ENCODE results near the gene CFAP410.
"Not testable (repeated sequence)": the region's sequence is repeated elsewhere in the genome, so short reads cannot be mapped to it uniquely, and the experiment has no call there.

The CFAP410 gene

DNA sequence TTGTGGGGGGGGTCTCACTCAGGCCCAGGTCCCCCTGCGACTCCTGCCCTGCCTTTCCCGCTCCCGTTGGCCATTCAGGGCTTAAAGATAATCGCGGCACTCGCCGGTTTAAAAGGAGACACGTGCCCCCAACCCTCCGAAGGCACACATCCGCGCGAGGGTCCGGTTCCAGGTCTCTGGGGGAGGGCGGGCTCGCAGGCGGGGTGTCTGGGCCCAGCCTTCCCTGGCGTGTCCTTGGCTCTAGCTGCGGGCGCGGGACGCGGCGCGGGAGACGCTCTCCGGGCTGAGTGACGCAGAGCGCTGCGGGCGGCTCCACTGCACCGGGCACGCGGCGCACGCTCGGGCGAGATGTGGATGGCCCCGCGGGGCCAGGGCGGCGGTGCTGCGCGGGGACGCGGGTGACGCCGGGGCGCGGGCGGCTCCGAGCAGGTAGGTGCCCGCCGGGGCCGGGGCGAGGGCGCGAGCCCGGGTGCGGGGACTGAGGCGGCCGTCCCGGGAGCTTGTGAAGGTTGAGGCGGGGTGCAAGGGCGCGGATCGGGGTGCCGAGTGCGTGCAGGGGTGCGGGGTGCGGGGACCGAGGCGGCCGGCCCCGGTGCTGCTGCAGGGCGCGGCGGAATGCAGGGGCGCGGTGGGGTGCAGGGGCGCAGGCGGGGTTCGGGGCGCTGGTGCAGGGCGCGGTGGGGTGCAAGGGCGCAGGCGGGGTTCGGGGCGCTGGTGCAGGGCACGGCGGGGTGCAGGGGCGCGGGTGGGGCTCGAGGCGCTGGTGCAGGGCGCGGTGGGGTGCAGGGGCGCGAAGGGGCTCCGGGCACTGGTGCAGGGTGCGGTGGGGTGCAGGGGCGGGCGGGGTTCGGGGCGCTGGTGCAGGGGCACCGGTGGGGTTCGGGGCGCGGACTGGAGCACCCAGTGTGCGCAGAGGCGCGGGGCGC, 10.9 kb upstream of the CFAP410 start:
- no peak for DNase-seq

DNA sequence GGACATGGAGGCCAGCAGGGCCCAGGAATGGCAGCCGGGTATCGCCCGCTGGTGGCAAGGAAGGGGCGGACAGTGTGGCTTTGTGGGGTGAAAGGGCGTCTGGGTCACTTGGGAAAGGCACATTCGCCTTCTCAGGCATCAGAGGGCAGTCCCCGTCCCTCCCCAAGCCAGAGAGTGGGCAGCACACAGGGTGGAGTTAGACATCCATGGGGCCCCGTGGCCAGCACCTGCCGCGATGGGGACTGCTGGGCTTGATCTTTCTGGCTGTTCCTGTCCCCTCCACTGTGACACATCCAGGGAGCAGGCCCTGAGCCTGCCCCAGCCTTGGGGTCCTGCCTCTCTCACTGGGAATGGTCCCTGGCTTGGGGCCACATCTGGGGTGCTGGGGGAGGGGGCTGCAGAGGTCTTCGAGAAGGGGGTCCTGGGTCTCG, 10.2 kb upstream of the CFAP410 start:
- DNase-seq = no peak

DNA sequence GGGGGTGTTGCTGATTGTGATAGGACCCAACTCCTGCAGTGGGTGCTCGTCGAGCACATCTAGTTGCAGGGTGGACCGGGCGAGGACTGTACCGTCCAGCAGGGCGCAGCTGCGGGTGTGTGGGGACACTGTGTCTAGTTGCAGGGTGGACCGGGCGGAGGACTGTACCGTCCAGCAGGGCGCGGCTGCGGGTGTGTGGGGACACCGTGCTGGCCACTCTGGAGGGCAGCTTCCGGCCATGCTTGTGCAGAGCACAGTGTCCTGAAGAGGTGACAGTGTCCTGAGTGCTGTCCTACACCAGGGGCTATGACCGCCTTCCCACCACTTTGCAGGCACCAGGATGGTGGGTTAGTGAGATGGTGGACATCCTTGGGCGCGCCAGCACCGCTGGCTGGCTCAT, 9.7 kb upstream of the CFAP410 start:
- no peak for DNase-seq

DNA sequence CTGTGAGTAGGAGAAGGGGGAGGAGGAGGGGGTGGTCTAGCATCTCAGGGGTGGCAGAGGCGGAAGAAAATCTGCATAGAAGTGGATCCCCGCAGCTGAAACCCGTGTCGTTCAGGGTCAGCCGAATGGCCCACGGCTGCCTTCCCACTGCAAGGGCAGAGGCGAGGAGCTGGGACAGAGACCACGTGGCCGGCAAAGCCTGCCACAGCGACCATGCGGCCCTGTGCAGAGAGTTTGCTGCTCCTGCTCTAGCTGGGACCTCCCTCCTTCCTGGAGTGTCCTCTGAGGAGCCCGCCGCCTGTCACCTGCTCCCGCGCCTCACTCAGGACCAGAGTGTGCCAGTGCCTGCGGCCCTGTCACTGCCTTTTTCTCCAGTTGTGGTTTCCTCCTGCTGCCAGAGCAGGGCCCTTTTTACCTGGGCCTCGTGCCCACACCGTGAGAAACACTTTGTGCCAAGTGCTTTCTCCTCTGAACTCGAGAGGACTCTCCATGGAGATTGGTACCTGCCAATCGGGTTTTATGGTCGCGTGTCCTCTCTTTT, 8.8 kb upstream of the CFAP410 start:
- no peak for DNase-seq

DNA sequence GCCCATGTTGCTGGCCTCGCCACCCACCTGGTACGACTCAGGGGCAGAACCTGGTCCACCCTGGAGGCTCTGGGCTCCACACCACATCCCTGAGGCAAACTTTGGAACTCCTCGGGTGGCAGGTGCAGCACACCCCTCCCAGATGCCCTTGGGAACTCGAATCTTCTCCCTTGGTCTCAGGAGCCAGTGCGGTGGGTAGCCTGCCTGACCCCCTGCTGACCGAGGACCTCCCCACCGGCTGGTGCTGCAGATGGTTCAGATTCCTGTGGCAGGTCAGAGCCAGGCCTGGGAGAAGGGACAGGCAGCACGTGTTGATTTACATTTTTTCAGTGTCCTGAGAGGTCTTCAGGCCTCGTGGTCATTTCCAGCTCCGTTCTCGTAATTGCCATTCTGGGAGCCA, 6.3 kb upstream of the CFAP410 start:
- DNase-seq = no peak

DNA sequence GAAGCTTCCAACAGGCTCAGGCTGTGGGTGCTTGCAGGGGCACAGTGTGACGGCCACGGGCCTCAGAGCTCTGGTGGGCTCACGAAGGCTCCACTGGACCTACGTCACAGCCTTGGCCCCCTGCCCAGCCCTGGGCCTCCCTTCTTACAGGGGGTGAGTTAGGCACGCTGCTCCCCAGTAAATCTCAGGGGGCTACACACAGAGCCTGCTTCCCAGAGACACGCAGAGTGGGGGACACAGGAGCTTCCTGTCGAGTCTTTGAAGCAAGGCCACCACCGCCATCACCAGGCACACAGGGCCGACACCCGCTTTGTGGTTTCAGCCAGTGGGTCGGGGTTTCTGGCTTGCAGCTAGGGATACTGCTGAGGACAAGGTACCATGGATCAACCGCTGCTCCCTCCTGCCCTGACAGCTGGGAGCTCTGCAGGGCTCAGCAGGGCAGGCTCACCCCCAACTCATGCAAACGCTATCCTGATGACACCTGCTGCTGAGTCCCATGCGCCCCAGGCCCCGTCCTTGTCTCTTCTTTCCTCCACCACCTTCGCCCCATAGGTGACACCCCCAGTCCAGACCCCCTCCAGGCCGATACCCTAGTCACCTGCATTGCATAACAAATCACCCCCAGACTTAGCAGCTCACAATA, 5.5 kb upstream of the CFAP410 start:
- no peak for DNase-seq

DNA sequence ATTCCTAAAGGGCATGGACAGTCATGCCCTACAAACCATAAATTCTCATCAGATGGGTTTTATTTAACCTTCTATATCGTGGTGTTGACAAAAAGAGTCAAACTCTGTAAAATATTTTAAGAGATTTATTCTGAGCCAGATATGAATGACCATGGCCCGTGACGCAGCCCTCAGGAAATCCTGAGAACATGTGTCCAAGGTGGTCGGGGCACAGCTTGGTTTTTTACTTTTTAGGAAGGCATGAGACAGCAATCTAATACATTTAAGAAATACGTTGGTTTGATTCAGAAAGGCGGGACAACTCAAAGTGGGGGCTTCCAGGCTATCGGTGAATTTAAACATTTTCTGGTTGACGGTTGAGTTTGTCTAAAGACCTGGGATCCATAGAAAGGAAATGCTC, 3.8 kb upstream of the CFAP410 start:
- DNase-seq = not testable (repeated sequence)

DNA sequence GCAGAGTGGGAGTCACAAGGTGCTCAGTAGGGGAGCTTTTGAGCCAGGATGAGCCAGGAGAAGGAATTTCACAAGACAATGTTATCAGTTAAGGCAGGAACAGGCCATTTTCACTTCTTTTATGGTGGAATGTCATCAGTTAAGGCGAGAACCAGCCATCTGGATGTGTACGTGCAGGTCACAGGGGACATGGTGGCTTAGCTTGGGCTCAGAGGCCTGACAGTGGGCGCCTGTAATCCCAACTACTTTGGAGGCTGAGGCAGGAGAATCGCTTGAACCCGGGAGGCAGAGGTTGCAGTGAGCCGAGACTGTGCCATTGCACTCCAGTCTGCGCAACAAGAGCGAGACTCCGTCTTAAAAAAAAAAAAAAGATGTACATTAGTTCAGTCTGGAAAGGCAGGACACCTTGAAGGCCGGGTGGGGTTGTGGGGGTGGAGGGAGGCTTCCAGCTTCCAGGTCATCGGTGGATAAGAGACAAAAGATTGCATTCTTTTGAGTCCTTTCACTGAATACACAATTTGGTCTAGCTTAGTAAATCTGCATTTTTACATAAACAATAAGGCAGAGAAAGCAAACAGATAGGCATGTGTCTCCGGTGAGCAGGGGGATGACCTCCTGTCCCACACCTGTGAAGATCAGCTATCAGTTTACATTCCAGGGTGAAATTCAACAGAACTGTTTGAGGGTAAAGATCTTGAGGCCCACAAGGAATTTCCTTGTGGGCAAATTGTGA, 2.7 kb upstream of the CFAP410 start:
- not testable (repeated sequence) for DNase-seq

DNA sequence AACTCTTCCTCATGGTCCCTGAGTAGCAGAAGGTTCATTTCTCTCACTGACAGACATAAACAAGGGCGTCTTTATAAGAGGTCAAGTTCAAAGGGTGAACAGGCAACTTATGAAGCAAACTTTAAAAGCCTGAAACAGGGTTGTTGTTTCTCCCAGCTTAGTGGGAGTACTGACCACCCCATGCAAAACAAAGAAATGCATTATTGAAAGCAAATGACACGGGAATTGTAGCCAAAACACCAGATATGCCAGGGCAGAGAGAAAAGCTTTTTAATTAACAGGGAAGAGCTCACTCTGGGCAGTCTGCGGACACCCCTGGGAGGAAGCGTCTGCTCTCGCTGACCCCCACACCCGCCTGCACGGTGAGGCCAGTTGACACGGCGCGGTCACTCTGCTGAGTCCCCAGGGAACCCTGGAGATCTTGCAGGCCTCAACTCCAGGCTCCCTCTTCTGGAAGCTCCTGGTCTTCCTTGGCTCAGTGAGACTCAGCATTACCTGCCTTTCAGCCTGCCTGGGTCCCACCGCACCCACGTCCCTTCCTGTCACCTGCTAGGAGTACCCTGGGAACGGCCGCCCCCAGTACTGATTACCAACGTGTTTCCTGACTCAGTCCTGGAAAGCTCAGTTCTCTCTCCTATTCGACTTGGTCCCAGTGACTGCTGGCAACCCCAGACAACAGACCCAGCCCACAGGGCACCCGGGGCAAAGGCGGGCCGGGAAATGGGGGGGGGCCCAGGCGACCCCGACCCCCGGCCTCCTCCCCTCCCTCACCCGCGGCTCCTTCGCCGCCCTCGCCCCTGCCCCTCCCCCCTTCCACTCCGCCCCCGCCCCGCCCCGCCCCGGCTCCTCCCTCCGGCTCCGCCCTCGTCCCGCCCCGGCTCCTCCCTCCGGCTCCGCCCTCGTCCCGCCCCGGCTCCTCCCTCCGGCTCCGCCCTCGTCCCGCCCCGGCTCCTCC, 972 bp downstream of the CFAP410 start:
- DNase-seq = peak; percentile 57

DNA sequence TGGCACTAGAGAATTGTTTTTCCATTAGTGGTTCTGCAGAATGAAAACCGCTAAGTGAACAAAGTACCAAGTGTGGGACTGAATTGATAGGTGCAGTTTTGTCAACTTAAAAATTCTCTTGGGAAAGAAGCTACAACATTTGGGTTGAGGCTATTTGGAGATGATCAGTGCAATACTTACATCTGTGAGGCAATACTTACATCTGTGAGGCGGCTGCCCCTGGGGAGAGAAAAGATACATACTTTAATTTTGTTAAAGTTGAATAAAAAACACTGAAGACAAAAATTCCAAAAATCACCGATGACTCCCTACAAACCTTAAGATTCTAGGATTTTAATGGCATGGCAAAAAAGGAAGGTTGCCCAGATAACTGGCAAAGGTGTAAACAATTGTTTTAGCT, 1.7 kb downstream of the CFAP410 start:
- no peak for DNase-seq

DNA sequence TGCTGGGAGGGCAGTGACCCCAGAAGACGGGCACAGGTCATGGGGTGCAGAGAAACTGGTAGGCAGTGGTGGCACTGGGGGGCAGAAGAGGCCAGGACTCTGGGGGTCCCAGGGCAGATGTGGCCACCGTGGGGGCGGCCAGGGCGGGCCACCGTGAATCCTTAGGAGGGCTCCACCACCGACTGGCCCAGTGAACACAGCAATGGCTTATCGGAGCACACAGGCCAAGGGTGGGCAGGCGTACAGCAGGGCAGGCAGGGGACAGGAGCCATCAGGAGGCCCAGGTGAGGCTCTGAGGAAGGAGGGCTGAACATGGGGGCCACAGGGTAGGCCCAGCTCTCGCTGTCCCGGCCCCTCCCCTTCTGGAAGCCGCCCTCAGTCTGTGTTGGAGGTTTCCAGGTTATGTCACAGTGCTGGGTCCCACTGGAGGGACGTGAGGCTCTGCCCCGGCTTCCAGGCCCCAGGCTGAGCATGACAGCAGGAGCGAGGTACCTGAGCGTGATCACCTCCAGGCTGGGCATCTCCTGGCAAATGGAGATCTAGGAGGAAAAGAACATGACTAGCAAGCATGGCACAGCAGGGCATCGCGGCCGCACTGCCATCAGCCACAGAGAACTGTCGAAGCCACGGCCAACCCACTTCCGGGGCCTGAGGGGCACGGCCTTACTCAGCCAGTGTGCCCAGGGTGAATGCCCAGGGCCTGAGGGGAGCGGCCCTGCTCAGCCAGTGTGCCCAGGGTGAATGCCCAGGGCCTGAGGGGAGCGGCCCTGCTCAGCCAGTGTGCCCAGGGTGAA, 3.7 kb downstream of the CFAP410 start:
- no peak for DNase-seq

DNA sequence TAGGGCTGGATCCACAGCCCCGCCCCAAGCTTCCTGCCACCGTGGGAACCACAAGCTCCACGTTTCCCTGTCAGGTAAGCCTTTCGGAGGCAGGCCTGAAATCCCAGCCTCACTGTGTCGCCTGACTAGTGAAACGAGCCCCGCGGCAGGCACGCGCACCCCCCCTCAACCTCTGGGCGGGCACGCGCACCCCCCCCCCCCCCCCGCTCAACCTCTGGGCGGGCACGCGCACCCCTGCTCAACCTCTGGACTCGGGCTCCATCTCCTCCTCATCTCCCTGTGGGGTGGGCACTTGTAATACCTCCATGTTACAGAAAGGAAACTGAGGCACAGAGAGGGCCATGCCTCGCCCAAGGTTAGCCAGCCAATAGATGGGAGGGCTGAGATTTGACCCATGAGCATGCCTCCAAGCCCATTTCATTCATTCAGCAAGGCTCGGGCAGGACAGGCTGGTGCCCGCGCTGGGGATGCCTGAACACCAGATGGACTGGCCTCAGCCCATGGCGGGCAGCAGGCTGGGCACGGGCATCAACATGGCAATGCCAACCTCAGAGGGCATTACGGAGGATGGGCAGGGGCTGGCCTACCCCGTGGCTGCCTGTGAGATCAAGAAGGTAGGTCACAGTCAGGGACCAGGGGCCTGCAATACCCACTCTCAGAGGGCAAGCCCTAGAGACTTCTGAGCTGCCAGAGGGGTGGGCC, 4.7 kb downstream of the CFAP410 start:
- no peak for DNase-seq

DNA sequence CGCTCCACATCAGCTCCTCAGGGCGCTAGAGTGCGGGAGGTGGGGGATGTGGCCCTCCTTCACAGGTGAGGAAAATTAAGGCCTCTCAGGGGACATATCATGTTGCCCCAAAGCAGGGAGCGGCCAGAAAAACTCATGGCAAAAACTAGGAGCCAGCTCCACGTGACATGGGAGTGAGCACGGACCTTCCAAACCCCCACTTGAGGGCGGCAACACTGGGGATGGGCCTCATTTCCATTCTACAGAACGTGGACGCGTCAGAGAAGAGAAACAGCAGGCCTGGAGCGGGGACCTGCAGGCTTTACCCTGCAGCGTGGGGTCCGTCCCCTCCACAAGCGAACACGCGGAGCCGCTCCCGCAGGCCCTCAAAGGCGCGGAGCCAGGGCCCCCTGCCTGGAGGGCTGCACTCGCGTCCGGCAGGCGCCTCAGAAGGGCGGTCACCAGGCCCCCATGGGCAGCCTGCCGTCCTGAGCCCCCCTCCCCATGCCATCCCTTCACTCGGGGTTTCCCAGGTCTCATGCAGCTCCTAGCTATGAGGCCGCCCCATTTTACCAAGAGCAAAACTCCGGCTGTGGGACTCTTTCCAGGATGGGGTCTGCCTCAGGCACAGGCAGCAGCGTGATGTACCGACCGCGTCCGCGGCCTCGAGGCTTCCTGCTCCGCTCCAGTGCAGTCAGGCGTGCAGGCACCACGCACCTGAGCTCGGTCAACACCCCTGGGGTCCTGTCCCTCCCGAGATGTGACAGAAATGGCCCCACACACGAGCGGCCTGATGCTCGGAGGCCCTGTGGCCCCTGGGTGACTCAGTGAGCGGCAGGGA, 5.5 kb downstream of the CFAP410 start:
- DNase-seq = no peak

DNA sequence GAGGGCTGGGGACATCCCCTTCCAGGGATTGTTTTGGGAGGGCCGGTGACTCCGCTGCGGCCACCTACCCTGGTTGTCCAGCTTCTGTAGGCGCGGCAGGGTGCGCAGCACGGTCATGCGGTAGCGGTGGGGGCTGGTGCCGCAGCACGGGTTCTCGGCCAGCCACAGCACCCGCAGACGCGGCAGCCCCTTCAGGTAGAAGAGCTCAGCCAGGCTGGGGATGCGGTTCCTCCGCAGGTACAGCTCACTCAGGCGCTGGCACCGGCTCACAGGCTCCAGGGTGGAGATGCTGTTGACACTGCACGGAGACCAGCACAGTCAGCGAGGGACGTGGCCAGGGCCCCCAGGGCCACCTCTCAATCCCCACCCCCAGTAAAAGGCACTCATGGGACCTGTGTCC, 6.2 kb downstream of the CFAP410 start:
- no peak for DNase-seq

DNA sequence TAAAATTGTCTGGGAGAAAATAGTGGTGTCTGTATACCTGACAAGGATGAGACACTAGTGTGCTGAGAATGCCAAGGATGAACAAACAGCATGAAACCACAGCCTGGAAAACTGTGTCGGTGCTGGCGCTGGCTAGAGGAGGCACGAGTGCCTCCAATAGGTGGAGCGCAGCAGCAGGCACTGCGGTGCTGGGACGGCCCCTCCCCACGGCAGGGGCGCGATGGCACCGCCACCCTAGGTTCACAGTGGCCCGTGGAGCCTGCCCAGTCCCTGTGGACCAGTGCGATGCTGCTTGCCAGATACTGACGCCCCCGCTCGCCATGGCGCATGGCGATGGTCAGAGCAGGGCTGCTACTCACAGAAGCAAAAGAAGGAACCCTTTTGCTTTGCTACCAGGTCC, 6.8 kb downstream of the CFAP410 start:
- DNase-seq = no peak

DNA sequence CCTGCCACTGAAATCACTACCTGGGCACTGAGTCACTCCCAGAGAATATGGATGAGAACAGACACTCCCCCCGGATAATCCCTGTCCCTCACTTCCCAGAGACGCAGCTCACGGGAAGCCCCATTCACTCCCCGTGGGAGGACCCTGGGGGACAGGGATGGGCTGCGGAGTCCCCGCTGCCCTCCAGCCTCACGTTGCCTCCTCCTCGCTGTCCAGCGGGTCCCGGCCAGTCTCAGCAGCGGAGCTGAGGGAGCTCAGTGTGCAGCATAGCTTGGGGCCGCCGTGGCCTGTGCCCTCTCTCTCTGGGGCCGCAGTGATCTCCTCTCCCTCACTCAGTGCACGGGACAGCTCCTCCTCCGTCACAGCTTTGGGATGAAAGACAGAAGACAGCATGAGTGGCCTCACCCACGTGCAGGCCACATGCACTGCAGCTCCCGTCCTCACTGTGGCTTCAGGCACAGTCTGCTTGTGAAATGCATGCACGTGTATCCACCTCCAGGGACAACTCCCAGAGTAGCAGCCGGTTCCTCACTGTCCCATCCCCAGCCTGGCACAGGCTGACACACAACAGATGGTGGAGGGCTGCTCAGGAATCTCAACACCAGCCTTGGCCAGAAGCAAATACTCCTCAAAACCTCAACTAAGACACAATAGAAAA, 7.4 kb downstream of the CFAP410 start:
- peak; percentile 90 for DNase-seq

DNA sequence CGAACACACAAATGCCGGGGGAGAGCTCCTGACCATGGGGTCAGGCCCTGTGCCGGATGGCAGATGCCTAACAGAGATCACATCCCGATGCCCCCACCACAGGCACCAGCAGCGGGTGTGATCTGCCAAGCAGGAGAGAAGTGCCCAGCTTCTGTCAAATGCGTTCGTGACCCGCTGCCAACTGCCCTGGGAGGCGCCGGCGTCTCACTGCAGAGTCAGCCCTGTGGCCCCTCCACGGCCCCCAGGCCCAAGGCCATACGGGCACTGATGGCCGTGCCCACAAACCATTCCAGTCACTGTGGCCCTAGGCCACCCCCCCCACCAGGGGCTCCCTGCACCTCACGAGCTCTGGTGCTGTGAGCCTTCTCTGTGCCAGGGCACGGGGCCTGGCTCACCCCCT, 8.0 kb downstream of the CFAP410 start:
- DNase-seq = no peak

DNA sequence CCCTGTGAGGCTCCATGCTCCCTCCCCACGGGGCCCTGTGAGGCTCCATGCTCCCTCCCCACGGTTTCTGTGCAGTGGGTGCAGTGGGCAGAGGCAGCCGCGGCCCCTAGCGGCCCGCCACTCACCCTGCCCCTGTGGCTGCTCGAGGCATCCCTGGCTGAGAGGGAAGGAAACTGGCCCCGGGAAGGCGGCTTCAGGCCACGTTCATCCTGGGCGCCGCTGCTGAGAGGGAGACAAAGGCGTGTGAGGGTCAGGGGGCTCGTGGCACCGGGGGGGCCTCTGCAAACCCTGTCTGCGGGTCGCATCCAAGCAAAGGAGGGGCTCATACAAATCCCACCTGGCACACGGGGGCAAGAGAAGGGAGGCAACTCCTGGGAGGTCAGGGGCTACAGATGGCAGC, 8.5 kb downstream of the CFAP410 start:
- no peak for DNase-seq

DNA sequence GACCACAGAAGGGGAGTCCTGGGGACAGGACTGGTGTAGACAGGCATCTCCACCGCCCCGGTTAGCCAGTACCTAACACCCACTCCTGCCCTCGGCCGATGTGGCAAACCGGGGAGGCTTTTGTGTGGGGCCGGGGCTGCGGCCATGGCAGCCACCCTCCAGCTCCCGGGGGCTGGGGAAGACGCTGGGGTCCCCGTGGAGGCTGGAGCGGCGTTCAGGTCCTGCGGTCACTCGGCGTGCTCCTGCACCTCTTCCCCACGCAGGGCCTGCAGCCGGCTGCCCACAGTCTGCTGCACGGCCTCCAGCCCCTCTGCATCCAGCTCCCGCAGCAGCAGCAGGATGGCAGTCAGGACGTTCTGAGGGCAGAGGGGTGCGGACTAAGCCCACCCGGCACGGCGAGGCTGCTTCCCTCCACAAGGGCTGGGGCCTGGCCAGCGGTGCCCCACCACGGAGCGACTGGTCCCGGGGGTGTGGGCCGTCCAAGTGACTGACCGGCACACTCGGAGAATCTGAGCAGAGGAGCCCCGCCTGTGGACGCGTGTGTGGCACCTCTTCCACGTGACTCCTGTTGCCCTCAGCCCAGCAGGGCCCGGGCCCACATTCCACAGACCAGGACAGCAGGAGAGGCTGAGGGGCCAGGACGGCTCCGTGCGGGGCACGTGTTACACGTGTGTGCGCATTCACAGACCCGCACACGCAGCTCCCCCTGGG, 9.1 kb downstream of the CFAP410 start:
- no peak for DNase-seq
